ENCODE data around the gene PON3.

PON3 gene

GRCh38 chr7:95338832-95339231 is 57.3 kb downstream of the PON3 start:
- no peak for DNase-seq

GRCh38 chr7:95335093-95335492 is 61.1 kb downstream of the PON3 start:
- no peak for DNase-seq

GRCh38 chr7:95334447-95334846 is 61.7 kb downstream of the PON3 start:
- no peak for DNase-seq

GRCh38 chr7:95330961-95331337 is 65.2 kb downstream of the PON3 start:
- peak in 1 of 6 experiments; percentile 33 for DNase-seq

GRCh38 chr7:95330204-95330960 is 65.8 kb downstream of the PON3 start:
- DNase-seq, result peak in 3 of 6 experiments; percentile 4 to 33 (median 20)

GRCh38 chr7:95327356-95327755 is 68.8 kb downstream of the PON3 start:
- no peak for DNase-seq

GRCh38 chr7:95324431-95324830 is 71.7 kb downstream of the PON3 start, which contains the start of gene PON1:
TSS of gene PON1 (minus strand) at chr7:95324532. CDS start at chr7:95324475, 57 bp downstream.
- peak in 1 of 6 experiments; percentile 5 for DNase-seq

GRCh38 chr7:95323410-95324129 is 72.6 kb downstream of the PON3 start:
- DNase-seq, result no peak

- DNase-seq, result no peak
These were observed 73.3 kb downstream of the PON3 start for GRCh38 chr7:95322854-95323253.

GRCh38 chr7:95322396-95322795 is 73.8 kb downstream of the PON3 start:
- no peak for DNase-seq

- no peak for DNase-seq
These were observed 74.5 kb downstream of the PON3 start for GRCh38 chr7:95321720-95322119.

GRCh38 chr7:95320651-95321050 is 75.5 kb downstream of the PON3 start:
- no peak for DNase-seq

- DNase-seq, result no peak
These were observed 76.6 kb downstream of the PON3 start for GRCh38 chr7:95319570-95319969.

GRCh38 chr7:95318501-95319100 is 77.6 kb downstream of the PON3 start:
- DNase-seq, result no peak

GRCh38 chr7:95317966-95318365 is 78.2 kb downstream of the PON3 start:
- no peak for DNase-seq

- DNase-seq, result no peak
These were observed 78.6 kb downstream of the PON3 start for GRCh38 chr7:95317546-95317945.

GRCh38 chr7:95316588-95316987 is 79.6 kb downstream of the PON3 start:
- no peak for DNase-seq

- no peak for DNase-seq
These were observed 83.6 kb downstream of the PON3 start for GRCh38 chr7:95312561-95312960.

- DNase-seq, result no peak
These were observed 84.8 kb downstream of the PON3 start for GRCh38 chr7:95311389-95311788.

- no peak for DNase-seq
These were observed 86.2 kb downstream of the PON3 start for GRCh38 chr7:95309951-95310350.

Measured in stimulated activated naive CD4-positive, alpha-beta T cell (primary cell).